HG02642 (cell line): Measurements from ENCODE around the gene NRARP.

Source experiments
- ATAC-seq: cut with Tn5 transposase; IDR thresholded peaks from one replicate; pipeline ENCODE4 v1.9.1; 2021; ENCODE audit warnings: mild to moderate bottlenecking; ENCODE audit not compliant: unreplicated experiment, poor library complexity

NRARP gene

GRCh38 chr9:137323531-137324331 lies 21.7 kb upstream of the NRARP start:
- no peak for ATAC-seq

- ATAC-seq, result no peak
Measured at GRCh38 chr9:137321726-137322361, 19.8 kb upstream of the NRARP start.

- ATAC-seq, result no peak
Measured at GRCh38 chr9:137320555-137321384, 18.7 kb upstream of the NRARP start.

GRCh38 chr9:137319739-137320551 lies 17.9 kb upstream of the NRARP start:
- ATAC-seq, result no peak

- ATAC-seq, result no peak
Measured at GRCh38 chr9:137319011-137319738, 17.1 kb upstream of the NRARP start.

- ATAC-seq, result no peak
Measured at GRCh38 chr9:137318602-137319001, 16.5 kb upstream of the NRARP start.

GRCh38 chr9:137317718-137318511 lies 15.8 kb upstream of the NRARP start:
- no peak for ATAC-seq

GRCh38 chr9:137317021-137317717 lies 15.1 kb upstream of the NRARP start:
- ATAC-seq, result no peak

GRCh38 chr9:137316012-137316981 lies 14.2 kb upstream of the NRARP start:
- no peak for ATAC-seq

GRCh38 chr9:137315581-137316011 lies 13.5 kb upstream of the NRARP start:
- no peak for ATAC-seq

GRCh38 chr9:137314561-137315560 lies 12.8 kb upstream of the NRARP start:
- ATAC-seq, result no peak

GRCh38 chr9:137313956-137314560 lies 12.0 kb upstream of the NRARP start:
- ATAC-seq, result no peak

GRCh38 chr9:137313326-137313936 lies 11.4 kb upstream of the NRARP start:
- ATAC-seq, result no peak

- ATAC-seq, result no peak
Measured at GRCh38 chr9:137312852-137313325, 10.8 kb upstream of the NRARP start.
